T47D (cell line): Measurements from ENCODE around the gene GLUL.
"Not testable (repeated sequence)": the region's sequence is repeated elsewhere in the genome, so short reads cannot be mapped to it uniquely, and the experiment has no call there.

Experiments used
- DNase-seq, 2 experiments: peaks; one replicate each; pipeline versions ENCODE4 v3.0.0 to v3.0.0-alpha.2; 2011 to 2012; ENCODE audit warnings: low read depth in 1 of 2, low spot score in 1 of 2
- JUND ChIP-seq: IDR thresholded peaks from 2 replicates; pipeline ENCODE4 v1.6.1; 2012; ENCODE audit warnings: low read depth
- in situ Hi-C: cut with HindIII; loops from 2 replicates; pipeline ENCODE4 v1.10.0; 2016; ENCODE audit warnings: low sequenced_read_pairs, low pct_unique_long_range_greater_than_20kb

GLUL gene

DNA sequence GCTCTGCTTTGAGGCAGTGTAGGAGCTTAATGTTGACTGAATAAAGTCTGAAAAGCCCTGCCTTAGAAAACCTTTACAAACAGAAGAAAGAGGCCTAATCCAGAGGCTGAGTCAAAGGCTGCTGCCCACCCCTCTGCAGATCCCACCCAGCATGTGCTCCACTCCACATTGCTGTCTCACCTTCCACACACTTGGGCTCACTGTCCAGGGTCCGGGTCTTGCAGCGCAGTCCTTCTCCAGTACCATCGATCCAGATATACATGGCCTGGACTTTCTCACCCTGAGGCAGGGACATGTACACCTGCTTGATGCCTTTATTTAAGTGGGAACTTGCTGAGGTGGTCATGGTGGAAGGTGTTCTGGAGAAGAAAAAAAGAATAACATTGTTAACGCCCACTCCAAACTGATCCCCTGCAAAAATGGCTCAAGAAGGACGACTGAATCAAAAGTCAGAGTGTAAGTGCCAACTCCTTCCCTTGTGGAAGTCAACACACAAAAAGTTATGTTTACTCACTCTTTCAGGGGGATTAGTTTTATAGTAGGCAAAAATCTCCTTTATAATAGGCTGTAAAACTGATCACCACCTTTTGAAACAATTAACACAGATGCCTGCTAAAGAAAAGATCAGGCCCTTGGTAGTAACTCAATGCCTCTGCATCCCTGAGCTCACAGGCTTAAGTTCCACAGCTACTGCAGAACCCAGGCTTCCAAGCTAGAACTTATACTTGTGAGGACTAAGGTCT, 3.0 kb downstream of the GLUL start:
- in situ Hi-C loops: no loop called here
- no peak for TF ChIP-seq JUND
- no peak for DNase-seq

DNA sequence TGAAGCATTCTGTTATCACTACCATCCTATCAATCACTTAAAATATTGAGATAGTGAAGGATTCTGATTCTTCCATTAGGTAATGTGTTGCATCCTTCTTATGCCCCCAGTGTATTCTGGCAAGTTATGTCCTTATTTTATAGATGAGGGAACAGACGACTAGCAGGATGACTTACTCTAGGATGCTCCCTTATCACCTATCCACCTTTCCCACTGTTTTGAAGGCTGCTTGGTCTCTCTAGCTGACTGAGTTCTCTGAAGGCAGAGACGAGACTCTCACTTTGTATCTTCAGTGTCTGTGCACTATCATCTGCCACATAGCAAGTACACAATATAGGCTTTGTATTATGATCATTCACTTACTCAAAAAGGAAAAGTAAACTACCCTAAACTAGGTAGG, 4.0 kb downstream of the GLUL start:
- in situ Hi-C loops: no loop called here
- DNase-seq: no peak
- no peak for TF ChIP-seq JUND

DNA sequence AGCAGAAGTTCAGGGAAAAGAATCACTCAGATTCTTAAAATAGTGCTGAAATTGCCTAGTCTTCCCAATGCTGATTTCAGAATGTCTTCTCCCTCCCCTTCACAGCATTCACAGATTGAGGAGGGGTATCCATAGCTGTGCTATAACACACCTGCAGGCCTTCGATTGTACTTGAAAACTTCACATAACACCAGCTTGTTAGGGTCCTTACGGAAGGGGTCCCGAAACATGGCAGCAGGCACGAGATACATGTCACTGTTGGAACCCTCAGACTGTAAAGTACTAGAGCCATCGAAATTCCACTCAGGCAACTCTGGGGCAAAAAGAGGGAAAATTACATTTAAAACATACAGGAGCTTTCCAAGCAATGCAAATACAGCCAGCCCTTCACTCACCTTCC, 4.6 kb downstream of the GLUL start:
- no peak for DNase-seq
- no peak for TF ChIP-seq JUND
- in situ Hi-C loops: no loop called here

DNA sequence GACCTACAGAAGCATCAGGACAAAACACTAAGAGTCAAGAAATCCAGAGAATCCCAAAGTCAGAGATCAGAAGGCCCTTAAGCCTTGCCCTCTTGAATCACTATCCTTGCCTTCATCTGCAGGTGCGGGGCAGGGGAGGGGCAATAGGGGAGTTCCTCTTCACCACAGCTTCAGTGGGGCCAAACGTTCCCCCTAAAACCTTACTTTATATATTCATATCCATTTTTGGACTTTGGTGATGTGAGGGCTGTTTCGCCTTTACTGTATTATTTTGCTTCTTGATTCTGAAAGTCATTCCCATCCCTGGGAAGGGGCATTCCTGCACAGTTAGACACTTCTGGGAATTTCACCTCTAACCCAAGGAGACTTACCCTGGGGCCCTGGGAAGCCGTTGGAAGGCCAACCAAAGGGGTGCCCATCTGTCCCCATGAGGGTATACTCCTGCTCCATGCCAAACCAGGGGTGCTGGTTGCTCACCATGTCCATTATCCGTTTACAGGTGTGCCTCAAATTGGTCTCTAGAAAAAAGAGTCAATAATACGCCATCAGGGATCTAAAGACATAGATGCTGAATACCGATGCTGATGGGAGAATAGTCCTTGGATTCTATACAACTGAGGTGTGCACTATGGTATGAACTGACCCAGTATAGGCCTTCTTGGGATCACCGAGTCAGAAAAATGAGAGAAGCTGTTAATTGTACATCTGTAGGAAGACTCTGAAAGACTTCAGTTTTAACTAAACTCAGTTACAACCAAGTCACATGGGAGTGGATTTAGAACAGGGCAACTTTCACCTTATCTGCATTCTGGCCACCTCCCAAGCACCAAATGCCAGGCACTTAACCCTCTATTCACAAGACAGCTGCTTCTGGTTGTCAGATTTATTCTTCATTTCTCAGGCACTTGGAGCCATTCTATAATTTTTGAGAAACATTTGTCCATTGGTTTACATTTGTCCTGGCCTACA, 5.4 kb downstream of the GLUL start:
- no peak for TF ChIP-seq JUND
- in situ Hi-C loops: no loop called here
- no peak for DNase-seq

DNA sequence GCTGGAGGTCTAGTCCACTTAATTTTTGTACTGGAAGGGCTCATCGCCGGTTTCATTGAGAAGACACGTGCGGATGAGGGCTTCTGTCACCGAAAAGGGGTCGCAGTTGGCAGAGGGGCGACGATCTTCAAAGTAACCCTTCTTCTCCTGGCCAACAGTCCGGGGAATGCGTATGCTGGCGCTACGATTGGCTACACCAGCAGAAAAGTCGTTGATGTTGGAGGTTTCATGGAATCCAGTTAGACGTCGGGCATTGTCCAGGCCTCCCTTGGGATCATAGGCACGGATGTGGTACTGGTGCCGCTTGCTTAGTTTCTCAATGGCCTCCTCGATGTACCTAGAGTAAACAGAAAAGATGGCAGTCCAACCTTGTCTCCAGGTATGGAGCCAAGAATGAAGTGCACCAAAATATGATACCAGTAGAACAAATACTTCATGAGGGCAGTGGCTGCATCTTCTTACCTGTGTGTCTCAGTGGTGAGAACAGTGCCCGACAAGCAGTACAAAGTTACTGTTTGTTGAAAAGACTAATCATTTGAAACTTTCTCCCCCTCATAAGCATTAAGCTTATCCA, 7.1 kb downstream of the GLUL start:
- no peak for DNase-seq
- in situ Hi-C loops: no loop called here
- TF ChIP-seq JUND: no peak

DNA sequence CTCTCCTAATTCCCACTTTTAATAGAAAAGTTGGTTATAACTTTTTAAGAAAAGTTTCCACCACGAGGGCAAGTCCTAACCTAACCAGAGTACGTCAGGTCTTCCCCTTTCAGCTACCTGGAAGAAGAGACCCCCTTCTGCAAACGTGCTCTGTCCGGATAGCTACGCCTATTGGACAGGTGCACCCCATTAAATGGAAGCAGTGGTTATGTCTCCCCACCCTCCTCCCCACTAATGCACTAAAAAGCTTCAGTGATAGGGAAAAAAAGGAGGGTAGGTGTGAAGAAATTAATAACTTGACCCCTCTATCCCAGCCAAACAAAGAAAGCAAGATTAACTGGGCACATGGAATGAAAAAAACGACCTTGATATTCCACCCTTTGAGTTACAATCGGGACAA, 7.7 kb downstream of the GLUL start:
- no peak for TF ChIP-seq JUND
- in situ Hi-C loops: no loop called here

DNA sequence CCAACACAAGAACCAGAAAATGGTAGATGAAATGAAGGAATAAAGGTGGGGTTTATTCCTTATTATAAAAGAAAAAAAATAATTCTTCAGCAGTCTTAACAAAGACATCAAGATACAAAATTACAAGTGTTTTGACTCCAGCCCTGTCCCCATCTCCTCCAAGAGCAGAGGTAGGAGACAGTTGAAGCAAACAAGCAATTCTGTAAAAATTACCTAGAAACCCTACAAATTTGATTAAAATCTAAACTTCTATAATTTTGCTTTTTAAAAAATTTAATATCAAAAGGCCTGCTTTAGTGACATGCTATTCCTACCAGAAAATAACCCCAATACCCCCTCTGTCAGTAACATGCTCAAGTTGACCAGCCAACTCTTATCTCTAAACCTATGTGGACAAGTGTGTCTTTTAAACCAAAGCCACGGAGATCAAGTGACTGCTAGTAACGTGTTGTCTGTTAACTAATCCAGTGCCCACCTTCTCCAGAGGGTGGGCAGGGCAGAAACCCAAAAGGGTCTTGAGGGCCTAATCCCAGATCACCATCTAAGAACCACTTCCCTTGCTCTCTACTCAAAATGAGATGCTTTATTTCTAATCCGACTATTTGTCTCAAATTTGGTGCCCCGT, 8.4 kb downstream of the GLUL start:
- no peak for TF ChIP-seq JUND
- DNase-seq: no peak
- in situ Hi-C loops: no loop called here

More for the DNA sequence above, 7.7 kb downstream of the GLUL start:
- DNase-seq: no peak

DNA sequence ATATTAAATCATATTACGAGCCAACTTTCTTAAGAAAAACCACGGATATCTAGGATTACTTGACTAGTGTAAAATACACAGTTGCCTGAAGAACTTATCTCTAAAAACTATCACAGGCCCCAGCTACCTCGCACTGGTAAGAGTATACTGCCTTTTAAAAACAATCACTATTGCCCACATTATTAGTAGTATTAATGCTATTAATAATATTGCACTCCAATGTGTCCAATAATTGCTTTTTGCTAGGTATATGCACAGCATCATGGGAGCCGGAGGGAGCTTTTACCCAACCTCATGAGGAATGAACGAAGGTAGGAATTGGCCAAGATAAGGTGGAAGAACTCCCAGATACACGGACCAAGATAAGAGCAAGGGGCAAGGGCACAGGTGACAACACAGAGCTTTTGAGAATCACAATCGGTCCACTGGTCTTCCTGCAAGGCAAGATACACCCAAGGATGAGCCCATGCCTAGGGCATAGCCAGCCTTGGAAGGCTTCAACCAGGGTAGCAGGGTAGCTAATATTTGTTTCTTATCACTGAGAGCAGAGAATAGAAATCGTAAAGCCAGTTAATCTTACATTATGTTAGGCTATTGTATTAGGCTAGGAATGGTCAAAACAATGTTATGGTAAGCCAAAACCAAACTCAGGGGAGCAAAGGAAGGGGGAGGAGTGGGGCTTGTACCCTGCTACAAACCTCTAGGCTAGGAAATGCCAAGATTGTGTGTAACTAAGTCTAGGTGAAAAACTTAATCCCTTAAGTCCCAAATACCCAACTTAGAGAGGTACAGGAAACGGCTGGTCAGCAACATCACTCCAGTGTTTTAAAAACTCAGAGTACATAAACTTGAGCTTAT, 9.4 kb downstream of the GLUL start:
- in situ Hi-C loops: no loop called here
- no peak for DNase-seq
- no peak for TF ChIP-seq JUND

DNA sequence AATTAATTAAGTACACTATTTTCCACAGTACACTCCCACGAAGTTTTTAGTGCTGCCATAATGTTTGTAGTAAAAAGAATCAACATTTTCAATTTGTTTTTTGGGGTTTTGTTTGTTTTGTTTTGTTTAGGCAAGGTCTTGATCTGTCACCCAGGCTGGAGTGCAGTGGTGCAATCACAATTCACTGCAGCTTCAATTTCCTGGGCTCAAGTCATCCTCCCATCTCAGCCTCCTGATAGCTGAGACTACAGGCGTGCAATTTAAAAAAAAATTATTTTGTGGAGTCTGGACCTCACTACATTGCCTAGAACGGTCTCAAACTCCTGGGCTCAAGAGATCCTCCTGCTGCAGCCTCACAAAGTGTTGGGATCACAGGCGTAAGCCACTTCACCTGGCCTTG, 11.4 kb downstream of the GLUL start:
- in situ Hi-C loops: no loop called here
- no peak for TF ChIP-seq JUND
- no peak for DNase-seq

DNA sequence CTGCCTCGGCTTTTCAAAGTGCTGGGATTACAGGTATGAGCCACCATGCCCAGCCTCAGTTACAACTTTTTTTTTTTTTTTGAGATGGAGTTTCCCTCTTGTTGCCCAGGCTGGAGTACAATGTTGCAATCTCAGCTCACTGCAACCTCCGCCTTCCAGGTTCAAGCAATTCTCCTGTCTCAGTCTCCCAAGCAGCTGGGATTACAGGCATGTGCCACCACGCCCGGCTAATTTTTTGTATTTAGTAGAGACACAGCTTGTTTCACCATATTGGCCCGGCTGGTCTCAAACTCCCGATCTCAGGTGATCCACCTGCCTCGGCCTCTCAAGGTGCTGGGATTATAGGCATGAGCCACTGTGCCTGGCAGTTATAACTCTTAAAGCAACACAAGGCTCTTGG, 11.8 kb downstream of the GLUL start:
- in situ Hi-C loops, DNase-seq: not testable (repeated sequence)

DNA sequence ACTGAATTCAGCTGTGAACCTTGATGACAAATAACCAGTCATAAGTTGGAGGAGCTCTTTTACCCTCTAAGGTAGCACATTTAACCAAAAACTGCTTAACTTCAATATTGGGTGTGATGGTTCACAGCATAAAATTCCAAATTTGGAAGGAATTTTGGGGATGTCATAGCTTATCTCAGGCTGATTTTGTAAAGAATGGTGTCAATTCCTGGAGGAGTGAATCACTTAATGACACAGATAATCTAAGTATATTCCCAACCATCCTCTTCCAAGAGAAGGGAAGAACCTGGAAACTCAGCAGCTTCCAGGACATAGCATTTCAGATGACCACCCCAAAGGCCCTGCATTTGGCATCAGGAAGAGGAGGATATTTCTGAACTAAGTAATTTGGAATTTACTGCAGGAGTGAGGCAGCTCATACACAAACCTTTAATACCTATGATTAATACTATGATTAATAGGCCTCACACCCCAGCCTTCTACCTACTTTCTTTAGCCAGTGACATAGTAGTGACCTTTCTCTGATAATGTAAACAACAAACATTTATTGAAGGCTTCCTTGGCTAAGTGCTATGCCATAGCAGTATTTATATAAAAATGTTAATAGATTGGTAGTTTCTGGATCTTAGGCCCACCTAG, 14.5 kb downstream of the GLUL start:
- no peak for DNase-seq
- no peak for TF ChIP-seq JUND
- in situ Hi-C loops: no loop called here
